ENCODE measurements around the gene HLA-DPB1.

HLA-DPB1 gene

DNA sequence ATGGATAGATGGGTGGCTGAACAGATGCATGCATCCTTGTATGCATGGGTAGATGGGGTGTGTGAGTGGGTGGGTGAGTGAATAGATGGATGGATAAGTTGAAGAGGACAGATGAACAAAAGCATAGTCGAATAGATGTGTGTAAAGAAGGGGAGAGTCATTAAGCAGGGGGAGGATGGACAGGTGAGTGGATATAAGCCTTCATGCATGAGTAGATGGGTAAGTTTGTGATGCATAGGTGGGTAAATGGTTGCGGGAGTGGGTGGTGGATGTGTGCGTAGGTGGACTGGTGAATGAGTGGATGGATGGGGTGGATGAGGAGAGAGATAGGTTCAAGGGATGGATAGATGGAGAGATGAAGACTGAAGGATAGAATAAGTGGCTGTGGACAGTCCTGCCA, 29.6 kb downstream of the HLA-DPB1 start:
- DNase-seq: no peak

DNA sequence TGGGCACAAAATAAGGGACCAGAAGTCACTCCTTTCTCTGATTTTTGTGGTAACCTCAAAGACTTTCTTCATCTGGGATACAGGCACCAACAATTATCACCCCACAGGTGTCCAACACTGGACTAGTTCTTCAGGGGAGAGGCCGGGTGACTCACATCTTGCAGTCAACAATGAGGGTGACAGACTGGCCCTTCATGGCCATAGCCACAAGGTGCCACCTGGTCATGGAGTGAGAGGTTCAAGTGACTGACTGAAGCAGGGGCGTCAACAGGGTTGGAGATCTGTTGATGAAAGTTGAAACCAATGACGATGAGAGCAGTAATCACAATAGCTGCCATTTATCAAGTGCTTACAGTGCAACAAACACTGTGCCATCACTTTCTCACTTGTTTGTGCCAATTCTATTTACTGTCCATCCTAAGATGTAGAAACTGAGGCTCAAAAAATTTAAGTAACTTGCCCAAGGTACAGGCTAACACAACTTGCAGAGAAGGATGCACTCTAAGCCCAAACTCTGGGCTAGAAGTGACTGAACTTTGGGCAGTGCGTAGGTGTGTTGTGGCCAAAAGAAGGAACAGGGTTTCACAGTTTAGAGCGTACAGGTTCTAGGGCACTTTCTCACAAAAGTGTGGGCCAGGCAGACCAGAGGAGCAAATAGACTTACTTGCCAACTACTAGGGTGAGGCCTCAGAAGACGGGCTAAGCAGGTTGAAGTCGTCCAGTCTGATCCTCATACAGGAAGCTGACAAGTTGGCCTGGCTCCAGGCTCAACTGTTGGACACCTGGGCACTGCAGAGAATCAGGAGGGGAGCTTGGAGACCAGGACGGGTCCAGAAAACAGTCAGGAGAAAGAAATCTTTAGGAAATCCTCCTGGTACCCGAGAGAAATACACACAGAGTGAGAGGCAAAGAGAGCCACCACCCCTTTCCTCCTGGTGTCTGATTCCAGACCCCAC, 30.4 kb downstream of the HLA-DPB1 start:
- no peak for DNase-seq

DNA sequence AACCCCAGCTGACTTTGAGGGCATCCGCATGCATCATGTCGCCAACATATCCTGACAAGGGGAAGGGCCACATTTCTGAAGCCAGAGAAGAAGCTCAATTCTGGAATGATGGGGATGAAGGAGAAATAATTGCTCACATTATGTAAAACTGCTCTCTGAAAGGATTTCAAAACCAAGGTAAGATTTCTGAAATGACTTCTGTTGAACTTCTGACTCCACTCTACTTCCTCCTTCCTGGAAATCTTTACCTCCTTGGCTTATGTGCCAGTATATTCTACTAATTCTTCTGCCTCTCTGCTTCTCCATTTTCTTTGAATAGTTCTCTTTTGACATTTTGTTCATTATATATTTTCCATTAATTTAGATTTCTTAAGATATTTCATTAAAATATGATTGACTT, 31.9 kb downstream of the HLA-DPB1 start:
- DNase-seq: peak; percentile 54 to 62

DNA sequence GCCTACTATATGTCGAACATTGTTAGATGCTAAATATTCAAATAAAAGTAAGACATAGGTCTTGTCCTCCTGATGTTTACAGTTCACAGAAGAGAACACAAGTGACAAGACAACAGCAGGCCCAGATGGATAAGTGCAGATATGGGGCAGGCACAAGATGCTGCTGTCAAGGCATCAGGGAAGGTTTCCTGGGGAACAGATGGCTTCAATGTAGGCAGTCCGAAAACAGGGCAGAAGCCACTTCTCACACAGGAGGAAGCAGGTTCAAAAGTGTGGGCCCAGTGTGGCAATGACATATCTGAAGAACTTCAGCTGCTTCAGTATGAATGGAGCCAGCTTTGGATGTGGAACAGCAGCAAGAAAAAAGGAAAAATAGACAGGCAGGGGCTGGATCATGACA, 32.5 kb downstream of the HLA-DPB1 start:
- no peak for DNase-seq

DNA sequence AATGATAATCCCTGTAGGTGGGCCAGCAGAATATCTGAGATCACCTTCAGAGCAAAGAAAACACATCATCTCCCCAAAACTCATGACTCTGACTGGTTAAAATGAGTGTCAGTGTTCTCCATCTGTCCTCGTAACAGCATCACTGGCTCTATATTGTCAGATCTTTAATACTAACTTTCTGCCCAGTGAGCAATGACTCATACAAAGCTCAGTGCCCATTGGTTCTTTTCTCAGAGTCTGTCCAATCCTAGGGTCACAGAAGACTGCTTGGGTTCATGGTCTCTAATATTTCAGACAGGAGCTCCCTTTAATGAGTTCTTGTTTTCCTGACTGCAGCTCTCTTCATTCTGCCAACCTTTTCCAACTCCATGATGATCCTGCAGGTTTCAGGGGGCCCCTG, 36.4 kb downstream of the HLA-DPB1 start:
- DNase-seq: peak; percentile 78 to 87

DNA sequence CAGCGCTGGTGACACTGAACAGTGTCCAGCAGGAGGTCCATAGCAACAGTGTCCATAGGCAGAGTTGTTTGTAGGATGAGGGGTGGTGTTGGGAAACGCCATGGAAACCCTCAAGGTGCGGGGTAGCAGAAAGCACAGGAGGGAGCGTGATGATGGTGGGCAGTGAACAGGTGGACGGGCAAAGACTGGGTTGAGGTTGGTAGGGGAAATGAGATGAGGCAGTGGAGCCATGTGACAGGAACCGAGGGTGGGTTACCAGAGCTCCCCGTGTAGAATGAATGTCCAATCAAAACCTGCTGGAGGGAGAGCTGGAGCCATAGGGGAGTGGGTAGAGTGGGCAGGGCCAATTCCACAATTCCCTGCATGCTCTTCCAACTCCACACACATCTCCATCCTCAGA, 38.0 kb downstream of the HLA-DPB1 start:
- no peak for DNase-seq

DNA sequence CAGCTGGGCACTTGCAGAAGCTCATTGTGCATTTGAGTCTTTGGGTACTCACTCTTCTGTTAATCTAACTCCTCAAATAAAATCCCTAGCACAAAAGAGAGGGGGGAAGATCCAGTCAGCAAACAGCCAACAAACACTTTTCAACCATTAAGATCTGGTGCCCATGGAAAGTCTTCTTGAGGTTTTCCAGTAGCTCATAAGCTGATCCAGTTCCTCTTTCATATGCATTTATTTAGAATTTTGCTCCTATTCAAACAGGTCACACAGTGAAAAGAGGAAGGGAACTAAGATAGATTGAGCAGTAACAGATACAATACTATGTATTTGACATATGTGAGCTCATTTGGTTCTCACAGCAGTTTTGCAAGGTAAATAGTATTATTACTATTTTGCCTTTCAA, 38.6 kb downstream of the HLA-DPB1 start:
- DNase-seq: peak; percentile 78 to 87

DNA sequence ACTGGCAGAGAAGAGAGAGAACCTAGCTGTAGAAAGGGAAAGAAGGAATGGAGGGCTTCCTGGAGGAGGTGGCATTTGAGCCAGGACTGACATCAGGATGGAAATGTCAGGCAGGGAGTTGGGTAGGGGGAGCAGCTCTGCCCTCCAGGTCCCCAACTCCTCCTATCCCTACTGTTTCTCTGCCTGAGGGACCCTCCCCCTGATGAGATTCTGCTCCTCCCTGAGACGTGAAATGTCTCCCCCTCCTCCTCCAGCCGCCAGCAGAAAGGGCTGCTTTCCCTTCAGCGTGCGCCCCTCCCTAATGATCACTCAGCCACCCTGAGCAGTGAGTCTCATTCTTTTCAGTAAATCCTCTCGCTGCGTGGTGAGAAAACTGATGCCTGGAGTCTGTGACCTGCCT, 40.6 kb downstream of the HLA-DPB1 start:
- DNase-seq: no peak

DNA sequence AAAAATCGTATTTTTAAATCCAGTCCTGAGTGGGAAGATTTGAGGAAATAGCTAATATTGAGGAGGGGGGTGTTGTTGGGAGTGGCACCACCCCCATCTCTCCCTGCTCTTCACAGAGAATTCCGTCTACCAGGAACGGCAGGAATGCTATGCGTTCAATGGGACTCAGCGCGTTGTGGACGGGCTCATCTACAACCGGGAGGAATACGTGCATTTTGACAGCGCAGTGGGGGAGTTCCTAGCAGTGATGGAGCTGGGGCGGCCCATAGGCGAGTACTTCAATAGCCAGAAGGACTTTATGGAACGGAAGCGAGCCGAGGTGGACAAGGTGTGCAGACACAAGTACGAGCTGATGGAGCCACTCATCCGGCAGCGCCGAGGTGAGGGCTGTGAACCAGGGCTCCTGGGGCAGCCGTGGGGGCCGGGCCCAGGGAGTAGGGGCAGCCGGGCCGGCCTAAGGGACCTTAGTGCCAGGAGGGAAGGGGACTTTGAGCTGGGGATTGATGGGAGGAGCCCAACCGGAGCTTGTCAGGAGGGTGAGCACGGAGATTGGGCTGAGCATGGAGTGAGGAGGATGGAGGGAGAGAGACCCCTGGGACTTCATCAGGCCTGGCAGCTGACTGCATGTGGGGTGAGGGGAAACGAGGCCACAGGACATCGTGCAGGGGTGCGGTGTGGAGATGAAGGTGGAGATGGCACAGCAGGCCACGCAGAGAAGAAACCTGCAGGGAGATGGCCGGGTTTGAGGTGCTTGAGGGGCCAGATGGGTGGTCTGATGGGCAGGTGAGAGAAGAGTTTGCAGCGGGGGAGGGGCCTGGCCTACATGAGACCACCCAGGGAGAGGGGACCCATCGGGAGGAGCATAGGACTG, 41.3 kb downstream of the HLA-DPB1 start:
- DNase-seq: no peak

DNA sequence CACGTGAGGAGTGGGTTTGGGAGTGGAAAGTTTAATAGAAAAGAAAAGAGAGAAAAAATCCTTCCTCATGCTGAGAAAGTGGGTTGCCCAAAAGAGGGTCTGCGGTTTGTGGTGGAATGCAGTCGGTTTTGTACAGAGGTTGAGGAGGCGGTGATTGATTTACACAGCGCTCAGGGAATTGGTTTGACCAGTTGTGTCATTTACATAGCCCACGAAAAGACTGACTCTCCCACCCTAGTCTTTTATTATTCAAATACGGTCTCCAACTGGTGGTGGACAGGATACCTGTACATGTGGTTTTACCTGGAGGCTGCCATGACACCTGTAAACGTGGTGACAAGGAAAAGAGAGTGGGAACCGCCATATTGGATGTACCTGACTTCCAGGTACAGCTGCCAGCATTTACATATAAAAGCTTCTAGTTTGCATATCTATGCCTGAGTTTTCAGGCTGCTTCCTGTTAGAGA, 42.1 kb downstream of the HLA-DPB1 start:
- no peak for DNase-seq

DNA sequence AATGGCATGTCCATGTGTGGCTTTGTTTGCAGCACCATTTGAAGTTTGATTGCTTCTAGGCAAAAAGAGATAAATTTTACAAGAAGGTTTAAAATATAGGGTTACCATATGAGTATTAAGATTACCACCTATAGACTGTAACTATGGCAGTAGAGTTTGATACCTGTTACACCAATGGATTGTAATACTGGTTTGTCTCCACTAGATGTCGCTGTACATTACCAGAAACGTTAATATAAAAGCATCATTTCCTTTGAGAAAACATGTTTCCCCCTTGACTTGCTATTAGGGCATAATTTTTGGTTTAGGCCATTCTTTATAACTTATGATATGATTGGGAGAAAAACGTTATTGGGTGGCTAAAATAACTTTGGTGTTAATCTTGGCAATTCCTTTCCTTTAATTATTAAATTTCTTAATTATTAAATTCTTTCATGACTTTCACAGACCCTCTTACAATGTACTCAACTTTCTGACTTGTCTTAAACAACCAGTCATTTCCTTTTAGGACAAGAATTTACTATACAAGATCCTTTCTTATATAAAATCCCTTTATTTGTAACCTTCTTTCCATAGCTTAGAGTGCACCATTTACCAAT, 42.8 kb downstream of the HLA-DPB1 start:
- DNase-seq: peak; percentile 74 to 75

DNA sequence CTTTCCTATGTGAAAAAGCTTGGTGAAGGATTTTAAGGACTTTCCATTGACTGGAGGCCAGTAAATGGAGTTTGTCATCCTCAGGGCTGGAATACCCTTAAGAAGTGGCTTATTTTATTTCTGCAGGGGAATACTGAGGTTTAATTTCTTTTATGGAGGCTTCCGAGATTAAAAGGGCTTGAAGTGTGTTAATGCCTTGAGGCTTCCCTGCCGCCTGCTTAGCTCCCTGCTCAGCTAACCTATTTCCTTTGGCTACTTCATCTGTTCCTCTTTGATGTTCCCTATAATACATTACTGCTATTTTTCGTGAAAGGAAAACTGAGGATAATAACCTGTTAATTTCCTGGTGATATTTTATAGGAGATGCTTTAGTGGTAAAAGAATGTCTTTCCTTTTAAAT, 44.2 kb downstream of the HLA-DPB1 start:
- no peak for DNase-seq

DNA sequence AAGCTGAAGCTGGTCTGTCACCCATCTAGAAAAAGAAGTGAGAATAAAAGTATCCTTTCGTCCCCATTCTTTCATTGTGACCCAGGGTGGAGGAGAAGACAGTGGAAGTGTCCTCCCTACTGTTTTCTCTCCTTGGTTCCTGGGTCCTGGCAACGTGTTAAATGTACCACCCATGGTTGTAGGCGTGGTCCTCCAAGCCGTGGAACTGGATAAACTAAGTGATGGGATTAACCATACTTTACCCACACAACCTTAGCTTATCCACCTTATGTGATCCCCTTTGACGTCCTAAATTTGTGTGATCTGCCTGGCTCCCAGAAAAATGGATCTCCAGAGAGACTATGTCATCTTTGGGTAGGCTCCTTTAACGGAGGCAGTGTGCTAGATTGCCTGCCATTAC, 47.4 kb downstream of the HLA-DPB1 start:
- no peak for DNase-seq

DNA sequence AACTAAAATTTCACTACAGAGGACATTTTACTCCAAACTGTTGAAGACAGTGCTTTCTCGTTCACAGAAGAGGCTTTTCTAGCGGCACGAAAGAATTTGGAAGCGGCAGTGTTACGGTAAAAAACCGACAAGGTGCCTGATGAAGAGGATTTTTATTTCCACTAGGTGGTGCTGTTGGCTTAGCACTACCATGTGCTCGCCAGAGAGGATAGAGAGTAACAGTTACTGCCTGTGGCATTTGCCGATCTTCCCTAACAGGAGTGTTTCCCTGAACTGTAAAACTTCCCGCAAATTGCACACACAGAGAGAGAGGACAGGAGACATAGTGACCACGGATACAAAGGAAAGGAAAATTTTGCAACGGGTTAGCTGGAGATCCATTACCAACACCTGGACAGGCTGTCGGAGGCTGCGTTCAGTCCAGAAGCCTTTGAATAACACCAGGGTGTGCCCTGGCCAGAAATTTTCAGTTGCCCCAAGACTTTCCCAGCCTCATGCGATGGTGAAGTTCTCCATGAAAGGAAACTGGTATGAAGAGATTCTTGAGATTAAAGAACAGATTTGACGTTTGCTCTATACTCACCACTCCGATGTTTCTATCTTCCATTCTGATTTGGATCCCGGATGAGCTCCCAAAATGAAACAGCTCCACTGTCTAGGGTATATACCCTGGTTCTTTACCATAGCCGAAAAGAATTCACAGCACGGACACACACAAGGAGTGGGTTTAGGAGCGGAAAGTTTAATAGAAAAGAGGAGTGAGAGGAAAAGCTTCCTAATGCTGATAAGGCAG, 48.1 kb downstream of the HLA-DPB1 start:
- peak; percentile 78 to 84 for DNase-seq

DNA sequence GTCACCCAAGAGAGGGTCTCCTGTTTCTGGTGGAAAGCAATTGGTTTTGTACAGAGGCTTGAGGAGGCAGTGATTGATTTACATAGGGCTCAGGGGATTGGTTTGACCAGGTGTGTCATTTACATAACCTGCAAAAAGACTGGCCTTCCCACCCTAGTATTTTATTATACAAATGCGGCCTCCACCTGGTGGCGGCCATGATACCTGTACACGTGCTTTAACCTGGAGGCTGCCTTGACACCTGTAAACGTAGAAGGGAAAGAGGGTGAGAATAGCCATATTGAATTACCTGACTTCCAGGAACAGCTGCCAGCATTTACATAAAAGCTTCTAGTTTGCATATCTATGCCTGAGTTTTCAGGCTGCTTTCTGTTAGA, 48.7 kb downstream of the HLA-DPB1 start:
- DNase-seq: no peak

DNA sequence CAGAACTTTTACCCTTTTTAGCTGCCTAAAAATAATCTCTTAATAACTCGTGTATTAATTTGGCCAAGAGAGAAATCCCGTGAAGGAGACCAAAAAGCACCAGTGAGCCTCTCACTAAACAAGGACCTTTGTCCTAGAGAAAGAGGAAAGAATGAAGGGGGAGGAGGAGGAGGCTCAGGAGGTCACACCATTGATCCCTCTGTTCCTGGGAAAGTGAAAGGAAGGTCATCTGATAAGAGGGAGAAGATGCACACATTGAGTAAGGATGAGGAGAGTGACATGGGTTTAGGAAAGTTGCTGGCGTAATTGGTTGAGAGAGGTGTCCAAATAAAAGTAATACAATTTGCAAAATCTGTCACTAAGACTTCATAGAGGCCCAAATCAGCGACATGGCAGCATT, 49.2 kb downstream of the HLA-DPB1 start:
- no peak for DNase-seq

DNA sequence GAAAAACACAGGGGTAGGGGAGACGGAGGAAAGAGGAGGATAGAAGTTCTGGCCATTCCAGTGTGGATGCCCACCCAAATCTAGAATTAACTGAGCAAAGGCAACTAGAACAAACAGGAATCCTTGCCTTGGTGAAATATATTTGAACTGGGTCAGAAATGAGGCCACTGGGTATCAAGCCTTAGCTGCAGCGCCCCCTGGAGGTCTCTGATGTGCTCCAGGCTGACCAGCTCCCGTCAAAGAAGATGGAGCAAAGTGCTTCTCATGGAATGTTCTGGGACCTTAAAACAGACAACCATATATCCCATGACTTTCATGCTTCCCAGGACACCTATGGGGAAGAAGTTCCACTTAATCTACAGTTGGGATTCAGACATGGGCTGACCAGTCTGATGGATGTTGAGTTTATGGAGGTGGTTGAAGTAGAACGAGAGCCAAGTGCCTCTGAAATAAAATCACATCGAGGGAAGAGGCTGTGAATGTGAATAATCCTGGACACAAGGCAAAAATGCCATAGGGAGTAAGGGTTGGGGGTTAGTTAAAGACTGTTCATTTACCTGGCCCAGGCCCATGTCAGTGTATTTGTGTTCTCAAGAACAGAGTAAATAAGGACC, 50.4 kb downstream of the HLA-DPB1 start:
- DNase-seq: peak; percentile 57 to 74

DNA sequence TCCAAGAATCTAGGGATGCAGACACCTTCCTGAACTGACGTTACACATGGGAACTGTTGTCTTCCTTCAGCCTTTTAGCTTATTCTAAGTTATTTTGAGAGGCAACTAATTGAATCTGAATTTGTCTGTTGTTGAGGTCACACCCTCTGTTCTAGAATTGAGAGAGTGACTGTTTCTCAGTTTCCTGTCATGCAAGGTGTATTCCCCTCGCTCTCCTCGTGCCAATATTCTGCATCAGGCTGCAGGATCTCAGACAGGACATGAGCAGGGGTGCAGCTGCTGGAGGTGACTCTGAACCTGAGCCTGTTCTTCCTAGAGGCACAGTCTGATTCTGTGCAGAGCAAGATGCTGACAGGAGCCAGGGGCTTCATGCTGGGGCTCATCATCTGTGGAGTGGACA, 52.5 kb downstream of the HLA-DPB1 start:
- DNase-seq: peak; percentile 22 to 44

DNA sequence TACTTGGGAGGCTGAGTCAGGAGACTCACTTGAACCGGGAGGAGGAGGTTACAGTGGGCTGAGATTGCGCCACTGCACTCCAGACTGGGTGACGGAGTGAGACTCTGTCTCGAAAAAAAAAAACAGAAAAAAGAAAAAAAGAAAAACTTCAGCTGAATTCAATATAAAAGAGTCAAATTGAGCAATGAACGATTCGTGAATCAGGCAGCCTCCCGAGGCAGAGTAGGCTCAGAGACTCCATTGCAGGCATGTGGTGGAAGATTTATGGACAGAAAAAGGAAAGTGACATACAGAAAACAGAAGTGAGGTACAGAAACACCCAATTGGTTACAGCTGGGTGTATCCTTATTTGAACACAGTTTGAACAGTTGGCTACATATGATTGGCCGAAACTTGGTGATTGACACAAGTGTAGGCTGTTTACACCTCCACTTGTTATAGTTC, 56.3 kb downstream of the HLA-DPB1 start:
- DNase-seq: no peak

DNA sequence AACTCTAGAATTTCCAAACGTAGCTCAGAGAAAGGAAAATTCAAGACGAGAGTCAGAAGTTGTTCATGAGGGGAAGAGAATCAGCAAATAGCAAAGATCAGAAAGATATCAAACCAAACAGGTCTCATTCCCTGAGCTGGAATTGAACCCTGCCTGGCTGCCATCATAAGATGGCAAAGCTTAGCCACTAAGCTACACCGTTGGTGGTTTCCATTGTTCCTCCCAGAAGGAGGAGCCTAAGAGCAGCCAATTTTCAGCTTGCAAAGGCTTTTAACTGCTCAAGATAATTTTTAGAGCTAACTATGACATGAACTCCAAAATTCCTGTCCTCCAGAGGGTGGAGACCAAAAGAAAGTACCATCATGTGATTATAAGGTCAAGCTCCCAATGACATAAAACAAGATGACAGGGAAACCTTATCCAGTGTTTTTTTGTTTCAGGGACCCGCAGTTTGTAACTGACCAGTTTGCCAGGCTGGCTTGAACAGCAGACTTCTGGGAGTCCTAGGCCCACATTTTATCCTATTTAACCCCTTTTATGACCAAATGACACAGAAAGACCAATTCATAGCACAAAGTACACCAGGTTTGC, 60.6 kb downstream of the HLA-DPB1 start:
- DNase-seq: no peak
